IMR-90 (cell line): ENCODE measurements around the gene GNG2. TPM values are rescaled to one million over a fixed set of nuclear protein-coding genes. Genes with fewer than 3 reads are reported as not detected.

Source experiments
- ATAC-seq: fragments of 200-7000 bp; cut with Tn5 transposase; 2 replicates; pipeline ENCODE4 v1.9.1; 2020; ENCODE audit warnings: low read depth, mild to moderate bottlenecking, moderate library complexity
- BruUV-seq: library from RNA; stranded (reverse); fragments of 400-500 nt; replicated peaks from 2 replicates; lab custom pipeline; 2021; lab: Mats Ljungman, UMichigan
- CTCF ChIA-PET: fragments of 300-600 bp; formaldehyde crosslinking; extraction: SDS; loops from one replicate; lab custom pipeline; 2021; ENCODE audit warnings: antibody characterized with exemption; lab: Yijun Ruan, JAX
- POLR2A ChIA-PET: fragments of 300-600 bp; sonication (Branson Sonifier 250); formaldehyde crosslinking; loops from one replicate; lab custom pipeline; 2022; ENCODE audit warnings: antibody characterized with exemption; ENCODE audit not compliant: unreplicated experiment; lab: Charles Lee
- DNase-seq: peaks from one replicate; pipeline ENCODE4 v3.0.0; 2013
- H2AFZ ChIP-seq: replicated peaks from 2 replicates; pipeline ENCODE3; 2013; ENCODE audit warnings: low read length, mild to moderate bottlenecking; ENCODE audit not compliant: poor library complexity
- H2AK5ac ChIP-seq: 2 replicates; pipeline ENCODE4 v1.6.1; 2013; ENCODE audit warnings: low read depth, low read length, inconsistent platforms
- H2AK9ac ChIP-seq: replicated peaks from 2 replicates; pipeline ENCODE3; 2013; ENCODE audit warnings: mild to moderate bottlenecking, low read depth, low read length, moderate library complexity; ENCODE audit not compliant: poor library complexity
- H2BK120ac ChIP-seq: 2 replicates; pipeline ENCODE4 v1.6.1; 2013; ENCODE audit warnings: low read depth, low read length, inconsistent platforms
- H2BK15ac ChIP-seq: 3 replicates; pipeline ENCODE4 v1.6.1; 2013; ENCODE audit warnings: low read depth, low read length, inconsistent platforms
- H2BK20ac ChIP-seq: 2 replicates; pipeline ENCODE4 v1.6.1; 2013; ENCODE audit warnings: low read depth, mild to moderate bottlenecking, inconsistent platforms, low read length, moderate library complexity
- H2BK5ac ChIP-seq: 2 replicates; pipeline ENCODE4 v1.6.1; 2013; ENCODE audit warnings: mild to moderate bottlenecking, low read depth, low read length, inconsistent platforms; ENCODE audit not compliant: poor library complexity, severe bottlenecking
- H3K14ac ChIP-seq: replicated peaks from 2 replicates; pipeline ENCODE4 v1.6.1; 2013; ENCODE audit warnings: low read depth, low read length, inconsistent platforms
- H3K18ac ChIP-seq: 2 replicates; pipeline ENCODE4 v1.6.1; 2013; ENCODE audit warnings: low read depth, low read length, control low read depth
- H3K23ac ChIP-seq: 2 replicates; pipeline ENCODE4 v1.6.1; 2013; ENCODE audit warnings: low read depth, low read length, inconsistent platforms
- H3K27ac ChIP-seq: 2 replicates; pipeline ENCODE4 v1.5.1; 2013; ENCODE audit warnings: mild to moderate bottlenecking, control low read depth, low read length; ENCODE audit not compliant: insufficient read depth
- H3K27me3 ChIP-seq: 2 replicates; pipeline ENCODE4 v1.6.1; 2013; ENCODE audit warnings: low read length; ENCODE audit not compliant: control insufficient read depth, insufficient read depth
- H3K36me3 ChIP-seq: 2 replicates; pipeline ENCODE4 v1.6.1; 2013; ENCODE audit warnings: low read length, mixed read lengths; ENCODE audit not compliant: control insufficient read depth, insufficient read depth
- H3K4ac ChIP-seq: 2 replicates; pipeline ENCODE4 v1.6.1; 2013; ENCODE audit warnings: low read depth, low read length, inconsistent platforms
- H3K4me1 ChIP-seq: 2 replicates; pipeline ENCODE4 v1.6.1; 2013; ENCODE audit warnings: low read length, mixed read lengths; ENCODE audit not compliant: control insufficient read depth, insufficient read depth
- H3K4me2 ChIP-seq: 2 replicates; pipeline ENCODE4 v1.6.1; 2013; ENCODE audit warnings: low read depth, mild to moderate bottlenecking, control low read depth, low read length, moderate library complexity
- H3K4me3 ChIP-seq: 2 replicates; pipeline ENCODE4 v1.5.1; 2013; ENCODE audit warnings: low read depth, mild to moderate bottlenecking, control low read depth, low read length, moderate library complexity; ENCODE audit not compliant: insufficient read depth
- H3K56ac ChIP-seq: 2 replicates; pipeline ENCODE4 v1.6.1; 2013; ENCODE audit warnings: low read length, inconsistent platforms; ENCODE audit not compliant: insufficient read depth; ENCODE audit errors: extremely low read depth
- H3K79me1 ChIP-seq, 2 experiments: 2 replicates each; pipeline ENCODE4 v1.6.1; 2013; ENCODE audit warnings: low read length in 2 of 2, inconsistent platforms in 1 of 2, low read depth in 1 of 2
- H3K9ac ChIP-seq: 2 replicates; pipeline ENCODE4 v1.6.1; 2013; ENCODE audit warnings: low read depth, low read length, control low read depth
- H3K9me1 ChIP-seq: 2 replicates; pipeline ENCODE4 v1.6.1; 2013; ENCODE audit warnings: low read length, inconsistent platforms; ENCODE audit not compliant: insufficient read depth
- H3K9me3 ChIP-seq: 2 replicates; pipeline ENCODE4 v1.6.1; 2013; ENCODE audit warnings: low read length; ENCODE audit not compliant: control insufficient read depth, insufficient read depth
- H4K20me1 ChIP-seq: 2 replicates; pipeline ENCODE4 v1.6.1; 2013; ENCODE audit warnings: low read length, inconsistent platforms; ENCODE audit not compliant: insufficient read depth
- H4K5ac ChIP-seq: 2 replicates; pipeline ENCODE4 v1.6.1; 2013; ENCODE audit warnings: mild to moderate bottlenecking, low read depth, low read length, control low read depth
- H4K8ac ChIP-seq, 2 experiments: 2 replicates each; pipeline ENCODE4 v1.6.1; 2013; ENCODE audit warnings: low read depth in 2 of 2, low read length in 2 of 2, control low read depth in 1 of 2, inconsistent platforms in 1 of 2
- H4K91ac ChIP-seq: 2 replicates; pipeline ENCODE4 v1.6.1; 2013; ENCODE audit warnings: low read depth, low read length, inconsistent platforms; ENCODE audit not compliant: insufficient read depth
- BHLHE40 ChIP-seq: fragments of 150-350 bp; IDR thresholded peaks from 2 replicates; pipeline ENCODE4 v1.6.1; 2016; ENCODE audit warnings: mild to moderate bottlenecking, low read depth, low read length
- CEBPB ChIP-seq: IDR thresholded peaks from 2 replicates; pipeline ENCODE4 v1.6.1; 2012; ENCODE audit warnings: low read depth, low read length, improper control_type of control experiment
- CTCF ChIP-seq: conservative IDR thresholded peaks from 2 replicates; pipeline ENCODE4 v1.5.1; 2012; ENCODE audit warnings: mild to moderate bottlenecking, low read depth, low read length, improper control_type of control experiment
- FOS ChIP-seq: fragments of 150-350 bp; IDR thresholded peaks from 2 replicates; pipeline ENCODE4 v1.6.1; 2016; ENCODE audit warnings: low read depth, low read length
- MAFK ChIP-seq: IDR thresholded peaks from 2 replicates; pipeline ENCODE4 v1.6.1; 2012; ENCODE audit warnings: low read depth, low read length, improper control_type of control experiment
- POLR2A ChIP-seq: IDR thresholded peaks from 2 replicates; pipeline ENCODE4 v1.6.1; 2012; ENCODE audit warnings: mild to moderate bottlenecking, low read depth, low read length
- RAD21 ChIP-seq: IDR thresholded peaks from 2 replicates; pipeline ENCODE4 v1.6.1; 2012; ENCODE audit warnings: low read length, improper control_type of control experiment
- SMC3 ChIP-seq: fragments of 150-350 bp; IDR thresholded peaks from 2 replicates; pipeline ENCODE4 v1.6.1; 2016; ENCODE audit warnings: low read depth, mild to moderate bottlenecking, antibody characterized with exemption, low read length, moderate library complexity
- WGBS, 2 experiments: methylation state at CpG; one replicate each; pipeline versions ENCODE4 v1.1.5 to v1.1.7; 2013; ENCODE audit warnings: missing lambda C conversion rate in 2 of 2; ENCODE audit not compliant: insufficient read length in 1 of 2; ENCODE audit errors: extremely low coverage in 2 of 2; 5-methylcytosine and 5-hydroxymethylcytosine counted together
- dilution Hi-C: fragments of 300-500 bp; cut with HindIII; formaldehyde crosslinking; loops from one replicate; pipeline ENCODE4 v1.14.3; 2018; ENCODE audit warnings: low sequenced_read_pairs; ENCODE audit not compliant: unreplicated experiment
- in situ Hi-C: fragments of 300-500 bp; cut with MboI; formaldehyde crosslinking; loops from 3 replicates; pipeline ENCODE4 v1.14.3; 2019; ENCODE audit warnings: low sequenced_read_pairs, inconsistent platforms, mixed read lengths
- intact Hi-C: fragments of 100-400 bp; cut with micrococcal nuclease; formaldehyde crosslinking; loops from 2 replicates; pipeline ENCODE4 v1.10.0; 2022
- polyA plus RNA-seq, 3 experiments: library from polyadenylated mRNA; depleted of rRNA; stranded (reverse); fragments of >200 nt; gene quantifications; 2 replicates each; pipeline ENCODE4 v1.2.3, GENCODE V29; 2012; ENCODE audit warnings: low replicate concordance in 1 of 3
- total RNA-seq: library from RNA; depleted of rRNA; stranded (reverse); fragments of >200 nt; gene quantifications from 2 replicates; pipeline ENCODE4 v1.2.3, GENCODE V29; 2012

The GNG2 gene
- total and polyA plus RNA-seq, 2 of the 4 experiments (the other 2 are of a cell fraction) = 13.1 to 14.6 TPM

GRCh38 chr14:51884086-51884927, 23.9 kb downstream of the GNG2 start:
- POLR2A ChIA-PET = no interaction called here

More at GRCh38 chr14:51884086-51884927, 23.9 kb downstream of the GNG2 start:
- H3K27me3 ChIP-seq = no peaks in the 10 kb centered on the region
- H2AK5ac ChIP-seq = peak overlapping the region; percentile 55; the same call in 1 of the 2 replicates
- no peak overlapping the region for H4K5ac ChIP-seq
- peak overlapping the region; percentile 7; the same call in 1 of the 2 replicates for H2BK120ac ChIP-seq
- H3K36me3 ChIP-seq = no peaks in the 10 kb centered on the region
- H3K4me1 ChIP-seq = peaks cover 7% of the 10 kb centered on the region
- peak overlapping the region; percentile 78 for H3K4me2 ChIP-seq
- H4K91ac ChIP-seq = no peak overlapping the region
- peak overlapping the region; percentile 36 for H3K23ac ChIP-seq
- no peak overlapping the region for H3K4me3 ChIP-seq
- peak overlapping the region; percentile 31 for H3K27ac ChIP-seq
- BruUV-seq = no TSS peak
- H4K8ac ChIP-seq = peak overlapping the region in 1 of 2 experiments; percentile 56; a peak in 2 of 4 replicates
- peak overlapping the region; percentile 18 for H3K4ac ChIP-seq
- peaks cover 0 to 10% of the 10 kb centered on the region in 2 experiments; a peak in 3 of 4 replicates for H3K79me1 ChIP-seq
- dilution Hi-C loops (no loop called here), in situ Hi-C loops (no loop called here), intact Hi-C loops (no loop called here)
- peak overlapping the region; percentile 4; the same call in 1 of the 2 replicates for H2BK20ac ChIP-seq
- H3K14ac ChIP-seq = peak overlapping the region; percentile 26; the same call in 1 of the 2 replicates
- H3K9me1 ChIP-seq = peaks cover 6% of the 10 kb centered on the region
- no peak for TF ChIP-seq CTCF
- TF ChIP-seq FOS = no peak
- peak; percentile 62; the same call in 1 of the 2 replicates for TF ChIP-seq CEBPB
- no peak for TF ChIP-seq POLR2A
- TF ChIP-seq SMC3 = no peak
- no peak for TF ChIP-seq MAFK
- no peak for TF ChIP-seq RAD21
- peak; percentile 20; the same call in 1 of the 2 replicates for TF ChIP-seq BHLHE40
- H3K9ac ChIP-seq = no peak overlapping the region
- no peak overlapping the region for H3K56ac ChIP-seq
- no peak overlapping the region for H2AK9ac ChIP-seq
- peak overlapping the region; percentile 79; the same call in 1 of the 2 replicates for H3K18ac ChIP-seq
- no peaks in the 10 kb centered on the region for H3K9me3 ChIP-seq
- CTCF ChIA-PET = interaction anchor here (0.9 kb wide), 1 partner anchor 38 kb away, joined by 3 read pairs; no protein-coding TSS in a partner anchor
- H2AFZ ChIP-seq = peak overlapping the region; percentile 16
- H2BK5ac ChIP-seq = no peak overlapping the region
- DNase-seq = peak; percentile 88
- ATAC-seq = peak; percentile 90
- no peak overlapping the region for H2BK15ac ChIP-seq
- WGBS, 2 experiments = 80% methylated on average over 1 of the region's 7 CpGs; no CpG with 5 or more reads in 1 of the 2 experiments
- H4K20me1 ChIP-seq = peaks cover 7% of the 10 kb centered on the region; the same call in 1 of the 2 replicates
